ENCODE results near the gene FAM210B. TPM values are rescaled to one million over a fixed set of nuclear protein-coding genes. Genes with fewer than 3 reads are reported as not detected.

The FAM210B gene
- total and polyA plus RNA-seq, 9 of the 15 experiments (the other 6 are each of a cell fraction or from before 2014, with no cell fraction given) = 12.1 to 87.3 (median 47.6) TPM

DNA sequence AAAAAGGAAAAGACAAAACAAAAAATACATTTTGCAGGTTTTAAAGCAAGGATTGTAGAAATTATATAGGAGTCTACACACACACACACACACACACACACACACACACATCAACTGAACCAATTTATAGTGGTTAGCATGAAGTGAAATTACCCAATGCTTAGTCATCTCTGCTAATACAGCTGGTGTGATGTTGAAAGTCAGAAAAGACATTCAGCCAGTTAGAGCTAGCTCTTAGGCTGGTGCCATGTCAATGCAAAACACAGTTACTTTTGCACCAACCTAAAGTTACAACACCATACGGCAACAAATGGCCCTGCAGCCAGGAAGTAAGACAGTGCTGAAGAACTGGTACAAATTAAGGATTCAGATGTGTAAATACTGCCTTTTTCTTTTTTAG is 15.2 kb downstream of the FAM210B start:
- peak in 1 of 4 experiments; percentile 18 for DNase-seq (ENCODE audit: extremely low read depth in 1 of 4, low spot score in 3 of 4)
- TF ChIP-seq, protein P1, sequence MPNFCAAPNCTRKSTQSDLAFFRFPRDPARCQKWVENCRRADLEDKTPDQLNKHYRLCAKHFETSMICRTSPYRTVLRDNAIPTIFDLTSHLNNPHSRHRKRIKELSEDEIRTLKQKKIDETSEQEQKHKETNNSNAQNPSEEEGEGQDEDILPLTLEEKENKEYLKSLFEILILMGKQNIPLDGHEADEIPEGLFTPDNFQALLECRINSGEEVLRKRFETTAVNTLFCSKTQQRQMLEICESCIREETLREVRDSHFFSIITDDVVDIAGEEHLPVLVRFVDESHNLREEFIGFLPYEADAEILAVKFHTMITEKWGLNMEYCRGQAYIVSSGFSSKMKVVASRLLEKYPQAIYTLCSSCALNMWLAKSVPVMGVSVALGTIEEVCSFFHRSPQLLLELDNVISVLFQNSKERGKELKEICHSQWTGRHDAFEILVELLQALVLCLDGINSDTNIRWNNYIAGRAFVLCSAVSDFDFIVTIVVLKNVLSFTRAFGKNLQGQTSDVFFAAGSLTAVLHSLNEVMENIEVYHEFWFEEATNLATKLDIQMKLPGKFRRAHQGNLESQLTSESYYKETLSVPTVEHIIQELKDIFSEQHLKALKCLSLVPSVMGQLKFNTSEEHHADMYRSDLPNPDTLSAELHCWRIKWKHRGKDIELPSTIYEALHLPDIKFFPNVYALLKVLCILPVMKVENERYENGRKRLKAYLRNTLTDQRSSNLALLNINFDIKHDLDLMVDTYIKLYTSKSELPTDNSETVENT (CRISPR knock-in tag; IDR thresholded peaks at IDR 0.05) = no peak
- TF ChIP-seq MED1 (CRISPR knock-in tag; IDR thresholded peaks at IDR 0.05; ENCODE audit: borderline replicate concordance) (no peak), HDAC3 (IDR thresholded peaks at IDR 0.05; ENCODE audit: borderline replicate concordance, partially characterized antibody) (no peak), HDGF (IDR thresholded peaks at IDR 0.05) (no peak), TCFL5 (CRISPR knock-in tag; conservative IDR thresholded peaks at IDR 0.05) (no peak), C11orf30 (IDR thresholded peaks at IDR 0.05; ENCODE audit: low read depth) (peak; percentile 55), ARHGAP35 (IDR thresholded peaks at IDR 0.05; ENCODE audit: partially characterized antibody) (no peak), PURB (CRISPR knock-in tag; IDR thresholded peaks at IDR 0.05; ENCODE audit: low read depth) (no peak), ZNF280B (CRISPR knock-in tag; IDR thresholded peaks at IDR 0.05) (no peak), SMARCA5 (IDR thresholded peaks at IDR 0.05) (no peak), NFRKB (IDR thresholded peaks at IDR 0.05; ENCODE audit: low read depth) (no peak), NCOA6 (IDR thresholded peaks at IDR 0.05) (no peak), HMBOX1 (IDR thresholded peaks at IDR 0.05) (no peak), ZKSCAN3 (CRISPR knock-in tag; IDR thresholded peaks at IDR 0.05) (no peak), FIP1L1 (IDR thresholded peaks at IDR 0.05; ENCODE audit: low read depth, low read length, poor library complexity, severe bottlenecking) (no peak)
- TF ChIP-seq, protein P2, sequence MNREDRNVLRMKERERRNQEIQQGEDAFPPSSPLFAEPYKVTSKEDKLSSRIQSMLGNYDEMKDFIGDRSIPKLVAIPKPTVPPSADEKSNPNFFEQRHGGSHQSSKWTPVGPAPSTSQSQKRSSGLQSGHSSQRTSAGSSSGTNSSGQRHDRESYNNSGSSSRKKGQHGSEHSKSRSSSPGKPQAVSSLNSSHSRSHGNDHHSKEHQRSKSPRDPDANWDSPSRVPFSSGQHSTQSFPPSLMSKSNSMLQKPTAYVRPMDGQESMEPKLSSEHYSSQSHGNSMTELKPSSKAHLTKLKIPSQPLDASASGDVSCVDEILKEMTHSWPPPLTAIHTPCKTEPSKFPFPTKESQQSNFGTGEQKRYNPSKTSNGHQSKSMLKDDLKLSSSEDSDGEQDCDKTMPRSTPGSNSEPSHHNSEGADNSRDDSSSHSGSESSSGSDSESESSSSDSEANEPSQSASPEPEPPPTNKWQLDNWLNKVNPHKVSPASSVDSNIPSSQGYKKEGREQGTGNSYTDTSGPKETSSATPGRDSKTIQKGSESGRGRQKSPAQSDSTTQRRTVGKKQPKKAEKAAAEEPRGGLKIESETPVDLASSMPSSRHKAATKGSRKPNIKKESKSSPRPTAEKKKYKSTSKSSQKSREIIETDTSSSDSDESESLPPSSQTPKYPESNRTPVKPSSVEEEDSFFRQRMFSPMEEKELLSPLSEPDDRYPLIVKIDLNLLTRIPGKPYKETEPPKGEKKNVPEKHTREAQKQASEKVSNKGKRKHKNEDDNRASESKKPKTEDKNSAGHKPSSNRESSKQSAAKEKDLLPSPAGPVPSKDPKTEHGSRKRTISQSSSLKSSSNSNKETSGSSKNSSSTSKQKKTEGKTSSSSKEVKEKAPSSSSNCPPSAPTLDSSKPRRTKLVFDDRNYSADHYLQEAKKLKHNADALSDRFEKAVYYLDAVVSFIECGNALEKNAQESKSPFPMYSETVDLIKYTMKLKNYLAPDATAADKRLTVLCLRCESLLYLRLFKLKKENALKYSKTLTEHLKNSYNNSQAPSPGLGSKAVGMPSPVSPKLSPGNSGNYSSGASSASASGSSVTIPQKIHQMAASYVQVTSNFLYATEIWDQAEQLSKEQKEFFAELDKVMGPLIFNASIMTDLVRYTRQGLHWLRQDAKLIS (CRISPR knock-in tag; IDR thresholded peaks at IDR 0.05) = no peak

More for the DNA sequence above, 15.2 kb downstream of the FAM210B start:
- Histone ChIP-seq H3K4me1 (replicated peaks in 1 of 2; ENCODE audit: control insufficient read depth in 2 of 2, insufficient read depth in 2 of 2, low read length in 2 of 2) (peaks cover 0 to 3% of the 10 kb centered on the region in 2 experiments; a peak in 1 of 5 replicates), H2AFZ (ENCODE audit: low read depth, low read length) (no peak overlapping the region), H3K27ac (ENCODE audit: extremely low read depth, low read depth, low read length) (no peak overlapping the region; the same call in 2 of the 3 replicates), H3K27me3 (ENCODE audit: control insufficient read depth in 2 of 2, insufficient read depth in 2 of 2, low read length in 2 of 2) (no peaks in the 10 kb centered on the region), H3K4me2 (ENCODE audit: insufficient read depth, low read length) (no peak overlapping the region), H3K4me3 (no peak overlapping the region), H4K20me1 (replicated peaks; ENCODE audit: control insufficient read depth, insufficient read depth, low read length) (no peaks in the 10 kb centered on the region; the same call in 1 of the 2 replicates), H3K79me2 (ENCODE audit: control insufficient read depth, insufficient read depth, low read length) (peaks cover 66% of the 10 kb centered on the region), H3K9ac (ENCODE audit: insufficient read depth in 1 of 2, low read depth in 2 of 2, low read length in 2 of 2) (no peak overlapping the region), H3K9me1 (ENCODE audit: control insufficient read depth, insufficient read depth, low read length) (no peaks in the 10 kb centered on the region), H3K9me3 (replicated peaks; ENCODE audit: control insufficient read depth, insufficient read depth, low read depth, low read length) (no peaks in the 10 kb centered on the region), H3K36me3 (ENCODE audit: control insufficient read depth, insufficient read depth, low read length) (peaks cover 96% of the 10 kb centered on the region)
- FAIRE-seq (peak; percentile 56), ATAC-seq (peak; percentile 19; the same call in 1 of the 3 replicates)
- POLR2A ChIA-PET = interaction anchor here (1.2 to 1.8 kb wide), 4 partner anchors 9 to 96 kb away, joined by 3 to 4 read pairs (median 4); no protein-coding TSS in a partner anchor
- 73% methylated on average over 1 of the region's 1 CpG for WGBS (ENCODE audit: insufficient coverage, low coverage, missing lambda C conversion rate)
- CTCF ChIA-PET (ENCODE audit: low intra/inter-chr PET ratio) = no interaction called here
- no TSS peak for BruUV-seq (replicated peaks)
- intact Hi-C loops (cut with micrococcal nuclease) (no loop called here), in situ Hi-C loops (cut with MboI) (loop anchor here (25.0 kb wide), 1 partner anchor 1287 kb away; no protein-coding TSS in a partner anchor)
